Calu3 (cell line): ENCODE results near the gene SH3PXD2A. TPM values are rescaled to one million over a fixed set of nuclear protein-coding genes. Genes with fewer than 3 reads are reported as not detected.

Source experiments
- BruUV-seq: library from RNA; stranded (reverse); fragments of 400-500 nt; replicated peaks from 2 replicates; lab custom pipeline; 2021; lab: Mats Ljungman, UMichigan
- CTCF ChIA-PET: fragments of 300-600 bp; sonication (Branson Sonifier 250); formaldehyde crosslinking; loops from one replicate; lab custom pipeline; 2022; ENCODE audit warnings: antibody characterized with exemption; lab: Charles Lee
- DNase-seq: peaks from one replicate; pipeline ENCODE4 v3.0.0; 2022
- H3K27ac Mint-ChIP-seq: one replicate; pipeline ENCODE4 v1.8.0; 2022; ENCODE audit warnings: mixed read lengths; ENCODE audit not compliant: unreplicated experiment
- H3K27me3 Mint-ChIP-seq: one replicate; pipeline ENCODE4 v1.8.0; 2022; ENCODE audit warnings: mixed read lengths; ENCODE audit not compliant: unreplicated experiment
- H3K36me3 Mint-ChIP-seq: one replicate; pipeline ENCODE4 v1.8.0; 2022; ENCODE audit warnings: mild to moderate bottlenecking, moderate library complexity, mixed read lengths; ENCODE audit not compliant: insufficient read depth, unreplicated experiment
- H3K4me1 Mint-ChIP-seq: one replicate; pipeline ENCODE4 v1.8.0; 2022; ENCODE audit warnings: mild to moderate bottlenecking, low read depth, mixed read lengths; ENCODE audit not compliant: unreplicated experiment
- H3K4me3 Mint-ChIP-seq: one replicate; pipeline ENCODE4 v1.8.0; 2022; ENCODE audit warnings: mild to moderate bottlenecking, low read depth, moderate library complexity, mixed read lengths; ENCODE audit not compliant: unreplicated experiment
- H3K9me3 Mint-ChIP-seq: one replicate; pipeline ENCODE4 v1.8.0; 2022; ENCODE audit warnings: low read depth, mixed read lengths; ENCODE audit not compliant: unreplicated experiment
- CTCF ChIP-seq: fragments of 200-600 bp; IDR thresholded peaks from one replicate; pipeline ENCODE4 v1.8.0; 2022; ENCODE audit warnings: antibody characterized with exemption; ENCODE audit not compliant: unreplicated experiment
- intact Hi-C: fragments of 100-400 bp; cut with micrococcal nuclease; formaldehyde crosslinking; loops from one replicate; pipeline ENCODE4 v1.10.0; 2022; ENCODE audit not compliant: unreplicated experiment
- total RNA-seq: library from RNA; stranded (reverse); gene quantifications from 2 replicates; pipeline ENCODE4 v1.2.3, GENCODE V29; 2022

Gene SH3PXD2A
- total RNA-seq, 1 experiment from 2014 or later = 7.5 TPM

GRCh38 chr10:103783681-103784080 is 71.7 kb downstream of the SH3PXD2A start:
- no peak for DNase-seq
- intact Hi-C loops = no loop called here
- no TSS peak for BruUV-seq
- Mint-ChIP-seq H3K4me1 (peaks cover 14% of the 10 kb centered on the region), H3K4me3 (no peak overlapping the region), H3K27me3 (peaks cover 55% of the 10 kb centered on the region), H3K27ac (no peak overlapping the region), H3K9me3 (no peaks in the 10 kb centered on the region), H3K36me3 (peaks cover 5% of the 10 kb centered on the region)
- CTCF ChIA-PET = no interaction called here
- TF ChIP-seq CTCF = no peak

GRCh38 chr10:103781329-103782061 is 73.9 kb downstream of the SH3PXD2A start:
- CTCF ChIA-PET = interaction anchor here (0.5 to 1.6 kb wide), 7 partner anchors 9 to 74 kb away, joined by 3 to 5 read pairs (median 4); partner anchors contain the start of gene SH3PXD2A
- peaks cover 14% of the 10 kb centered on the region for H3K4me1 Mint-ChIP-seq
- peaks cover 5% of the 10 kb centered on the region for H3K36me3 Mint-ChIP-seq
- no peak for TF ChIP-seq CTCF
- BruUV-seq = no TSS peak
- H3K9me3 Mint-ChIP-seq = no peaks in the 10 kb centered on the region
- H3K27ac Mint-ChIP-seq = no peak overlapping the region
- no peak overlapping the region for H3K4me3 Mint-ChIP-seq
- peaks cover 55% of the 10 kb centered on the region for H3K27me3 Mint-ChIP-seq
- DNase-seq = no peak
- intact Hi-C loops = no loop called here

GRCh38 chr10:103780242-103781149 is 74.9 kb downstream of the SH3PXD2A start:
- BruUV-seq = no TSS peak
- no peaks in the 10 kb centered on the region for H3K9me3 Mint-ChIP-seq
- intact Hi-C loops = no loop called here
- CTCF ChIA-PET = interaction anchor here (0.5 to 1.6 kb wide), 5 partner anchors 8 to 329 kb away, joined by 4 to 5 read pairs (median 5); no protein-coding TSS in a partner anchor
- TF ChIP-seq CTCF = no peak
- peaks cover 9% of the 10 kb centered on the region for H3K4me1 Mint-ChIP-seq
- no peak overlapping the region for H3K27ac Mint-ChIP-seq
- DNase-seq = no peak
- H3K4me3 Mint-ChIP-seq = no peak overlapping the region
- H3K27me3 Mint-ChIP-seq = peaks cover 50% of the 10 kb centered on the region
- H3K36me3 Mint-ChIP-seq = peaks cover 5% of the 10 kb centered on the region

- Mint-ChIP-seq H3K9me3 (no peaks in the 10 kb centered on the region), H3K27me3 (peaks cover 46% of the 10 kb centered on the region), H3K27ac (no peak overlapping the region), H3K4me3 (no peak overlapping the region), H3K4me1 (no peaks in the 10 kb centered on the region), H3K36me3 (peaks cover 5% of the 10 kb centered on the region)
- no peak for DNase-seq
- CTCF ChIA-PET = no interaction called here
- intact Hi-C loops = no loop called here
- no peak for TF ChIP-seq CTCF
- BruUV-seq = no TSS peak
These were observed 76.8 kb downstream of the SH3PXD2A start for GRCh38 chr10:103778358-103779139.
